ENCODE measurements around the gene MARK3. TPM values are rescaled to one million over a fixed set of nuclear protein-coding genes. Genes with fewer than 3 reads are reported as not detected.

Gene MARK3
- polyA plus RNA-seq, 4 donors, result 82.0 to 123 (median 101) TPM

GRCh38 chr14:103533137-103533998, 148.2 kb downstream of the MARK3 start:
- no peak for DNase-seq (ENCODE audit: low read depth in 4 of 4, low spot score in 2 of 4)

GRCh38 chr14:103533999-103534575, 148.9 kb downstream of the MARK3 start:
- no peak for DNase-seq (ENCODE audit: low read depth in 4 of 4, low spot score in 2 of 4)

GRCh38 chr14:103534576-103535061, 149.4 kb downstream of the MARK3 start:
- DNase-seq (ENCODE audit: low read depth in 4 of 4, low spot score in 2 of 4), result no peak

- no peak for DNase-seq (ENCODE audit: low read depth in 4 of 4, low spot score in 2 of 4)
Measured at GRCh38 chr14:103535081-103535890, 150.1 kb downstream of the MARK3 start.

- no peak for DNase-seq (ENCODE audit: low read depth in 4 of 4, low spot score in 2 of 4)
Measured at GRCh38 chr14:103535891-103536565, 150.8 kb downstream of the MARK3 start.

GRCh38 chr14:103536693-103537092, 151.5 kb downstream of the MARK3 start:
- no peak for DNase-seq (ENCODE audit: low read depth in 4 of 4, low spot score in 2 of 4)

- no peak for DNase-seq (ENCODE audit: low read depth in 4 of 4, low spot score in 2 of 4)
Measured at GRCh38 chr14:103537175-103537990, 152.2 kb downstream of the MARK3 start.

GRCh38 chr14:103538291-103539055, 153.3 kb downstream of the MARK3 start:
- DNase-seq (ENCODE audit: low read depth in 4 of 4, low spot score in 2 of 4), result no peak

GRCh38 chr14:103539056-103539825, 154.0 kb downstream of the MARK3 start:
- DNase-seq (ENCODE audit: low read depth in 4 of 4, low spot score in 2 of 4), result no peak

- no peak for DNase-seq (ENCODE audit: low read depth in 4 of 4, low spot score in 2 of 4)
Measured at GRCh38 chr14:103540821-103541708, 155.8 kb downstream of the MARK3 start.

- no peak for DNase-seq (ENCODE audit: low read depth in 4 of 4, low spot score in 2 of 4)
Measured at GRCh38 chr14:103541709-103542604, 156.7 kb downstream of the MARK3 start.

- DNase-seq (ENCODE audit: low read depth in 4 of 4, low spot score in 2 of 4), result no peak
Measured at GRCh38 chr14:103542605-103543088, 157.4 kb downstream of the MARK3 start.

- no peak for DNase-seq (ENCODE audit: low read depth in 4 of 4, low spot score in 2 of 4)
Measured at GRCh38 chr14:103543140-103543539, 157.9 kb downstream of the MARK3 start.

GRCh38 chr14:103543721-103544387, 158.6 kb downstream of the MARK3 start:
- no peak for DNase-seq (ENCODE audit: low read depth in 4 of 4, low spot score in 2 of 4)

- no peak for DNase-seq (ENCODE audit: low read depth in 4 of 4, low spot score in 2 of 4)
Measured at GRCh38 chr14:103544388-103545218, 159.4 kb downstream of the MARK3 start.

All from left renal cortex interstitium (tissue), 4 donors.